Adipose tissue (tissue), 3 donors: ENCODE data around the gene EXOC8. TPM values are rescaled to one million over a fixed set of nuclear protein-coding genes. Genes with fewer than 3 reads are reported as not detected.
"Not testable (repeated sequence)": the region's sequence is repeated elsewhere in the genome, so short reads cannot be mapped to it uniquely, and the experiment has no call there.

Experiments used
- H3K27ac ChIP-seq: one replicate; pipeline ENCODE4 v1.5.1; 2013; ENCODE audit warnings: low read depth, low read length
- WGBS, 3 donors: extraction: QIAGEN DNeasy Blood & Tissue Kit; methylation state at CpG; one replicate each; pipeline ENCODE4 v1.1.7; 2013; 5-methylcytosine and 5-hydroxymethylcytosine counted together
- polyA plus RNA-seq, 3 donors: library from polyadenylated mRNA; stranded (reverse); fragments of 200-250 nt; gene quantifications; one replicate each; pipeline ENCODE4 v1.2.3, GENCODE V29; 2013
- donor health status: healthy with polysubstance abuse.
- donor health status: Bipolar disorder and iron deficiency.
- donor health status: healthy.

The EXOC8 gene
- polyA plus RNA-seq, 3 donors: 2.9 to 5.3 (median 3.7) TPM

DNA sequence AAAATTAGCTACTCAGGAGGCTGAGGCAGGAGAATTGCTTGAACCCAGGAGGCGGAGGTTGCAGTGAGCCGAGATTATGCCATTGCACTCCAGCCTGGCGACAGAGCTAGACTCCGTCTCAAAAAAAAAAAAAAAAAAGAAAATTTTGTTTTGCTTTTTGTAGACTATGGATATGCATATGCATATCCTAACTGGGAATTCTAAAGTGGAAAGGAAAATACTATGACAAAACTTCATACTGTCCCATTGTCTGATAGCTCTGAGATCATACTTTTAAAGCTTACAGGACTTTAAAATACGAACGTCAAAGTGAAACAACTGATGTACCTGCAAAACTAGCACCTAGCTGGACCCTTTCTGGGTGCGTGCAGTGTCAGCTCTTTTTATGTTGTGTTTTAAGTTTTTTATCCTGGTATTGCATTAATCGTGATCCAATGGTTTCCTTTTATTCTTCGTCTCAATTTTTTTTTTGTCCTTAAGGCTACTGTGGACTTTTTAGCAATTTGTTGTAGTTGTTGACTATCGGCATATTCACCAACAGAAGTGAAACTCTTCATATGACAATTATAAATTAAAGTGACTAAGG, 19.6 kb upstream of the EXOC8 start:
- H3K27ac ChIP-seq: no peak overlapping the region
- 70 to 78% (median 78%) methylated on average over 9 to 10 of the region's 10 CpGs for WGBS, 3 donors

DNA sequence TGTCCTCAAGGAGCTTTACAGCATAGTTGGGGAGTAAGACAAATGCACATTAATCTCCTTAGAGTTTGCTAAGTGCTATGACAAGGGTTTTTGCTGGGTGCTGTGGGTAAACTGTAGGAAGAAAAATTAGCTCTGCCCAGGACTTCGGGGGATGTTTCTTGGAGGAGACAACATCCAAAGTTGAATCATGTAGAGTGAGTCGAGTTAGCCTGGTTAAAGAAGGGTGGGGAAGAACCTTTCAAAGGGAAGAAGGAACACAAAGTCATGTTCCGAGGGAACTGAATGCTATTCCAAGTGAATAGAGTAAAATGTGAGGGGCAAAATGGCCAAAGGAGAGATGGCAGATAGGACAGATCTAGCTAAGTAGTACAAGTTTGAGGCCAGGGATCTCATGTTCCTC, 17.5 kb upstream of the EXOC8 start:
- 74 to 84% (median 82%) methylated on average over 3 of the region's 3 CpGs for WGBS, 3 donors
- no peak overlapping the region for H3K27ac ChIP-seq

DNA sequence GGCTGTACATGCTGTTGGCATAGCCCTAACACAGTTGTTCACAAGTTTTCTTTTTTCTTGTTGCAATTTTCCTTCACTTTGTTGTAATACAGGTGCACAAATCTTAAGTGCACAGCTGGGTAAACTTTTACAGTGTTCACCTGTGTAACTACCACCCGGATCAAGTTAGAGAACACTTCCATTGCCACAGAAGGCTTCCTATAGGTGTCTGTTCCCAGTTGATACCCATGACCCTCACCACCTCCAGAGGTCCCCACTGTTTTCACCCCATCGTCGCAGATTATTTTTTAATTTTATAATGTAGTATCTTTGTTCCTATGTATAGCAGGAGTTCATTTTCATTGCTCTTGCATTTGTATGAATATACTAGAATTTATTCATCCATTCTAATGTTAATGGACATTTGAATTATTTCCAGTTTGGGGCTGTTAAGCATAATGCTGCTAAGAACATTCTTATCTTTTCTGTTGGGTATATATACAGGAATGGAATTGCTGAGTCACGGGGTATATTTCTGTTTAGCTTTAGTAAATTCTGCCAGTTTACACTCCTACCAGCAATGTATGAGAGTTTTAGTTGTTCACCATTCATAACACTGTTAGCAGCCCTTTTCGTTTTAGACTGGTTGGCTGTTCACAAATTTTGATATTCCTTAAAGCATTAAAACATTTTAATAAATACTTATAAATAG, 16.8 kb upstream of the EXOC8 start:
- no peak overlapping the region for H3K27ac ChIP-seq
- WGBS, 3 donors: 49 to 84% (median 82%) methylated on average over 5 of the region's 5 CpGs

- 29 to 67% (median 65%) methylated on average over 2 of the region's 2 CpGs for WGBS, 3 donors
Observed at GRCh38 chr1:231353086-231353485, 15.4 kb upstream of the EXOC8 start.

DNA sequence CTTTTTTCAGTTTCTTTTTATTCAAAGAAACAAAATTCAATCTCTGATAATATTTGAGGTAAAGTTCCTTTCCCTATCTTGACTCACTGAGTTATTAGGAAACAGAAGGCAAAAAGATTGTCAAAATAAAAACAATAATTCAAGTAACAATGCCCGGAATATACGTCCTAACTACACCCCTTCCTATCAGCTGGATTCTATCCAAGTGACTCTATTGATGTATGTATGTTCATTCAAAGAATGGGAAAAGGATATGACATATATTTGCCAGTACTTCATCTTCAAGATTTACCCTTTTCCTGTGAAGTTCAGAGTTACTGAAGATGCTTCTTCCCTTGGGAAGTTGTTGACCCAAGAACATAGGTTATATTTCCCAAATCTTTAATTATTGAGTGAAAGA, 14.2 kb upstream of the EXOC8 start:
- 69 to 73% (median 70%) methylated on average over 2 of the region's 2 CpGs for WGBS, 3 donors
- no peak overlapping the region for H3K27ac ChIP-seq

More at GRCh38 chr1:231353086-231353485, 15.4 kb upstream of the EXOC8 start:
- H3K27ac ChIP-seq: no peak overlapping the region

- 93 to 95% (median 94%) methylated on average over 1 of the region's 1 CpG for WGBS, 3 donors
- not testable (repeated sequence) for H3K27ac ChIP-seq
Observed at GRCh38 chr1:231348856-231349255, 11.2 kb upstream of the EXOC8 start.

DNA sequence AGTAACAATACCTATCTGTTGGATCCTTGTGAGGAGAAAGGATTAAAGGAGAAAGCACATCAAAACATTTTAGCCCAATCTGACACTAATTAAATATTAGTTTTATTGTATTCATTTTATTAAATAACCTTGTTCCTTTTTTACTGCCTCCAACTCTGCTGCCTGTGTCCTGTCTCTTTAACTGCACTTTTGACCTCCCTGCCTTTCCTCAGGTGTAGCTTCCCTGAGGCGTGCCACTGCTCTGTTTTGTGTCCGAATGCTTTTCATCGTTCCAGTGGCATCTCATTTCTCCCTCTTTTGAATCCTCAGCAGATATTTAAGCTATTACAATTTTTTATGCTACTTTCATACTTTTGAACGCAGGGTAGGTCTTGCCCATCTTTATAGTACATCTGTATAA, 10.8 kb upstream of the EXOC8 start:
- no peak overlapping the region for H3K27ac ChIP-seq
- WGBS, 3 donors: 92 to 96% (median 95%) methylated on average over 4 of the region's 4 CpGs

GRCh38 chr1:231347961-231348360, 10.3 kb upstream of the EXOC8 start:
- H3K27ac ChIP-seq: no peak overlapping the region
- 95 to 96% (median 95%) methylated on average over 4 of the region's 4 CpGs for WGBS, 3 donors

DNA sequence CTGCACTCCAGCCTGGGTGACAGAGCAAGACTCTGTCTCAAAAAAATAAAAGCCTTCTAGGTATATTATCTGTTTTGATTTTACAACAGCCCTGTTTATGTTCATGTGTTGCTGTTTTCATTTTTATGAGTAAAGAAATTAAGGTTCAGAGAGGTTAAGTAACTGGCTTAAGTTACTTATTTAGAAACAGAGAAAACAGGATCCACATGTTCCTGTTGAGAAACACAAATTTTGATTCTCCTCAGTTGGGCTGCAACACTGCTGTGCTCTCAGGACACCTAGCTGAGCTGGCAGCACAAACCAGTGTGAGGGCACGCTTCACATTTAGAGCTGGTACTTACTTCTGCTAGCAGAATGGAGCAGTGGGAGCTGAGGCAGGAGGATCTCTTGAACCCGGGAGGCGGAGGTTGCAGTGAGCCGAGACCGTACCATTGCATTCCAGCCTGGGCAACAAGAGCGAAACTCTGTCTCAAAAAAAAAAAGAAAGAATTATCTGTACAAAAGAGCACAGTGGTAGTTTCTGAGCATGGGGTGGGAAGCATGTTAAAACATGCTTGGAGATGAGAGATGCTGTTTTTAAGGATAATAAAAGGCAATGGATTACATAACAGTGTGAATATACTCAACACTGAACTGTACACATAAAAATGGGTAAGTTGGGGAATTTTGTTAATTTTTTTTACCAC, 2.8 kb upstream of the EXOC8 start:
- H3K27ac ChIP-seq: no peak overlapping the region
- 92 to 94% (median 93%) methylated on average over 6 of the region's 6 CpGs for WGBS, 3 donors

DNA sequence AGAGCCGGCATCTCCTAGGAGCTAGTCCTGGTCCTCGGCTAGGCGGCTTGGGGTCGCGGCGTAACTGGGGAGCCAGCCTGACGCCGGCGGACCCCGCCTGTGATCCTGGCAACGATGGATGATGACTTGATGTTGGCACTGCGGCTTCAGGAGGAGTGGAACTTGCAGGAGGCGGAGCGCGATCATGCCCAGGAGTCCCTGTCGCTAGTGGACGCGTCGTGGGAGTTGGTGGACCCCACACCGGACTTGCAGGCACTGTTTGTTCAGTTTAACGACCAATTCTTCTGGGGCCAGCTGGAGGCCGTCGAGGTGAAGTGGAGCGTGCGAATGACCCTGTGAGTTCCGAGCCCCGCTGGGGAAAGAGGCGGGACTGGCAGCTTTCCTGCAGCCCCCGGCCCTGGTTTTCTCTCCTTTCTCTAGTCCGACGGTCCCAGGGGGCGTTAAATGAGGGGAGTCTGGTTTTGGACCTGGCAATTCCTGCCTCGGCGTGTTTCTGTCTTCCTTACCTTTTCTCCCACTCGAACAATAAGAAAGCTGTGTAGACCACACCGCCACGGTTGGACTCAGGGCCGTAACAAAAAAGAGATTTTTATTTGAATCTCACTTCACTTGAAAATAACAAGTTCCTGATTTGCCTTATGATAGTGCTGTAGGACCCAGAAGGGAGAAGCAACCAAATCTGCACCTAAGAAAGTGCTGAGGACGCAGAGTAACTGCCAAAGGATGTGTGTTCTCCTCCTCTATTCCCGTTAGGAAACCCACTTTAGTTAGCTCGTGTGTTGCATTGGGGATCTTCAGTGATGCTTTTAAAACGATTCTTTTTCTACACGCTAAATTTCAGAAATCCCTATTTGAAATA, 847 bp upstream of the EXOC8 start, which contains the start of gene SPRTN:
TSS of gene SPRTN (plus strand) at position 24 of the 859 bp plus-strand sequence. CDS start at position 115, 91 bp downstream.
- 0 to 1% (median 1%) methylated on average over 43 of the region's 43 CpGs for WGBS, 3 donors
- peak within 1 kb of the TSS; percentile 53 for H3K27ac ChIP-seq

GRCh38 chr1:231337043-231337471, 595 bp downstream of the EXOC8 start:
- WGBS, 3 donors: 1 to 3% (median 1%) methylated on average over 28 to 32 of the region's 32 CpGs
- no peak overlapping the region for H3K27ac ChIP-seq

DNA sequence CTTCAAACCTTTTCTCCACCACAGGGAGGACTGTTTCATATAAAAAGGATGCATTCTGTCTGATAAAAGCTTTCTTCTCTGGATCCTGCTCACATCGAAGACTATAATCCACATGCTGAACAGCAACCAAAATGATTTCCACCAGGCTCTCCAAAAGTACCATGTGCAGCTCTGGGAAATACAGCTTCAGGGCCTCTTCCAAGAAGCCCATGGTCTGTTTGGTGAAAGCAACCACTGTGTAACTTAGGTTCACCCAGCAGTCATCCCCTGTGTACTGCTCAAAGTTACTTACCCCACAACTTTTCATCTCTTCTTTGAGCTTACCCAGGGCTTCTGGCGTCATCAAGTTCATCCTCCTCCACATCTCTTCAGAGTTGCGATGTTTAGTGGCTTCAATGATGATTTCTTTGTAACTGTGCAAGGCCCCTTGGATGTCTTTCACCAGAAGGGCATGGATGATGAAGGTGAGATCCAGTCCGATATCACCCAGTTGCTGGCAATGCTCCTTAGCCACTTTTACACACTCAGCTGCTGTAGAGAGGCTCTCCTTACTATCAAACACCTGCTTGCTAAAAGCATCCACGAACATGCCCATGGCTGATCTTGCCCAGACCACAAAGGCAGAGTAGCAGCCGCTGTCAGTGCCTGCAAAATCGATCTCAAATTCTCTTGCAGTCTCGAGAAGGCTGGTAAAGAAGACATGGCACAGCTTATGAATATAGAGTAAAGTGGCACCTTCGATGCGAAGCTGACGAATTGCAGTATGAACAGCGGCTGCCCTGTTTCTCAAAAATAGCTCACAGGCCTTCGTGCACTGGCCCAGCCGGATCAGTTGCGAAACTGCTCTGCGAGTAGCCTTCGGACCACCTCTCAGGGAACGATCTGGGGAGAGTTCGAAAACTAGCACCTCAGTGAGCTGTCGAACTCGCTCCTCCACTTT, 1.7 kb downstream of the EXOC8 start:
- WGBS, 3 donors: 39 to 69% (median 66%) methylated on average over 21 of the region's 21 CpGs
- H3K27ac ChIP-seq: no peak overlapping the region

DNA sequence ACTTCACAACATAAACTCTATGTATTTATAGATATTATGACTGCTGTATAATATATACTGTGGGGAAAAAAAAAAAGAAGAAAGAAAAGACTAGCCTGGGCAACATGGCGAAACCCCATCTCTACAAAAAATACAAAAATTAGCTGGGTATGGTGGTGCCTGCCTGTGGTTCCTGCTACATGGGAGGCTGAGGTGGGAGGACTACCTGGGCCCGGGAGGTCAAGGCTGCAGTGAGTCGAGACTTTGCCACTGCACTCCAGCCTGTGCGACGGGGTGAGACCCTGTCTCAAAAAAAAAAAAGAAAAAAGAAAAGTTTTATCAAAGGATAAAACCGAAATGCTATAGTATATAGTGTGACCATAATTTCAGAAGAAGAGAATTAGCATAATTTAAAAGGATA, 2.7 kb downstream of the EXOC8 start:
- H3K27ac ChIP-seq: no peak overlapping the region
- WGBS, 3 donors: 80 to 90% (median 82%) methylated on average over 6 of the region's 6 CpGs

GRCh38 chr1:231334079-231334666, 3.5 kb downstream of the EXOC8 start:
- no peak overlapping the region for H3K27ac ChIP-seq
- WGBS, 3 donors: 45 to 79% (median 77%) methylated on average over 1 of the region's 1 CpG

- 79 to 97% (median 93%) methylated on average over 1 of the region's 1 CpG for WGBS, 3 donors
Observed at GRCh38 chr1:231332761-231333160, 4.9 kb downstream of the EXOC8 start.

GRCh38 chr1:231329483-231329882, 8.2 kb downstream of the EXOC8 start:
- WGBS, 3 donors: 93 to 97% (median 94%) methylated on average over 7 of the region's 7 CpGs
- no peak overlapping the region for H3K27ac ChIP-seq

More at GRCh38 chr1:231332761-231333160, 4.9 kb downstream of the EXOC8 start:
- no peak overlapping the region for H3K27ac ChIP-seq

GRCh38 chr1:231327617-231328016, 10.0 kb downstream of the EXOC8 start:
- 82 to 86% (median 85%) methylated on average over 5 of the region's 5 CpGs for WGBS, 3 donors
- H3K27ac ChIP-seq: no peak overlapping the region
